ENCODE data around the gene PBLD. TPM values are rescaled to one million over a fixed set of nuclear protein-coding genes. Genes with fewer than 3 reads are reported as not detected.
A peak's percentile ranks its signal among the peaks of the same experiment; 100 is the strongest.

The PBLD gene
- total RNA-seq, 4 donors from 2014 or later = 2.0 to 3.6 (median 2.8) TPM

GRCh38 chr10:68301790-68302502, 30.8 kb downstream of the PBLD start:
- intact Hi-C loops (cut with DNase I; ENCODE audit: low total_unique reads) = loop anchor here (5.0 kb wide), 1 partner anchor 445 kb away; no protein-coding TSS in a partner anchor
- TF ChIP-seq POLR2A (IDR thresholded peaks at IDR 0.05) = no peak
- TF ChIP-seq CTCF (IDR thresholded peaks at IDR 0.05) = no peak
- no peak overlapping the region for H3K4me3 ChIP-seq (ENCODE audit: low read depth, poor library complexity, severe bottlenecking)
- 45 to 48% methylated on average over 6 of the region's 6 CpGs for WGBS, 2 donors
- DNase-seq (ENCODE audit: low spot score in 2 of 2) = peak in 1 of 2 donors; percentile 2

- H3K4me3 ChIP-seq (ENCODE audit: low read depth, poor library complexity, severe bottlenecking) = no peak overlapping the region
- DNase-seq (ENCODE audit: low spot score in 2 of 2) = peak in 1 of 2 donors; percentile 3
- no peak for TF ChIP-seq CTCF (IDR thresholded peaks at IDR 0.05)
- no peak for TF ChIP-seq POLR2A (IDR thresholded peaks at IDR 0.05)
- intact Hi-C loops (cut with DNase I; ENCODE audit: low total_unique reads) = loop anchor here (5.0 kb wide), 1 partner anchor 444 kb away; no protein-coding TSS in a partner anchor
- WGBS, 2 donors = 89 to 91% methylated on average over 3 of the region's 3 CpGs
Measured at GRCh38 chr10:68301301-68301700, 31.4 kb downstream of the PBLD start.

- intact Hi-C loops (cut with DNase I; ENCODE audit: low total_unique reads) = no loop called here
- whole genome bisulfite sequencing, 2 donors = 60 to 68% methylated on average over 9 of the region's 9 CpGs
- no peak overlapping the region for H3K4me3 ChIP-seq (ENCODE audit: low read depth, poor library complexity, severe bottlenecking)
- TF ChIP-seq POLR2A (IDR thresholded peaks at IDR 0.05) (no peak), CTCF (IDR thresholded peaks at IDR 0.05) (no peak)
- DNase-seq (ENCODE audit: low spot score in 2 of 2) = no peak
Measured at GRCh38 chr10:68296843-68297663, 35.7 kb downstream of the PBLD start.

- intact Hi-C loops (cut with DNase I; ENCODE audit: low total_unique reads) = no loop called here
- H3K4me3 ChIP-seq (ENCODE audit: low read depth, poor library complexity, severe bottlenecking) = no peak overlapping the region
- no peak for DNase-seq (ENCODE audit: low spot score in 2 of 2)
- TF ChIP-seq POLR2A (IDR thresholded peaks at IDR 0.05) (no peak), CTCF (IDR thresholded peaks at IDR 0.05) (no peak)
Measured at GRCh38 chr10:68290736-68291135, 42.0 kb downstream of the PBLD start.

- H3K4me3 ChIP-seq (ENCODE audit: low read depth, poor library complexity, severe bottlenecking) = no peak overlapping the region
- 96 to 98% methylated on average over 4 of the region's 4 CpGs for WGBS, 2 donors
- intact Hi-C loops (cut with DNase I; ENCODE audit: low total_unique reads) = no loop called here
- TF ChIP-seq POLR2A (IDR thresholded peaks at IDR 0.05) (no peak), CTCF (IDR thresholded peaks at IDR 0.05) (no peak)
- peak in 1 of 2 donors; percentile 21 for DNase-seq (ENCODE audit: low spot score in 2 of 2)
Measured at GRCh38 chr10:68288717-68289116, 44.0 kb downstream of the PBLD start.
